ENCODE measurements around the gene MPHOSPH9.

The MPHOSPH9 gene

DNA sequence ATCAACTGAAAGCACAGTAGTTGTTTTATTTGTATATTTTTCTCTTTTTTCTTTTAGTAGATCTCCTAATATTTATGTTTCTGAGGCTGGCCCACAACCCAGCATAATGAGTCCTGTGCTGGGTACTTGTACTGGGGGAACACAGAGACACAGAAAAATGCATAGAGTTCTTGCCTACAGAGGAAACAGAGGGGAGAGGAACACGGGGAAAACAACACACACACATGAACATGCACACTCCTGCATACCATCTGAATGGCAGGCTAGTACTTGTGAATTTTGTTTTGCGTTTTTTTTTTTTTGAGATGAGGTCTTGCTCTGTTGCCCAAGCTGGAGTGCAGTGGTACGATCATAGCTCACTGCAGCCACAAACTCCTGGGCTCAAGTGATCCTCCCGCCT is 103.3 kb downstream of the MPHOSPH9 start:
- no peak for DNase-seq (ENCODE audit: low read depth, low spot score)

GRCh38 chr12:123127182-123127495 is 105.8 kb downstream of the MPHOSPH9 start:
- DNase-seq (ENCODE audit: low read depth, low spot score) = no peak

DNA sequence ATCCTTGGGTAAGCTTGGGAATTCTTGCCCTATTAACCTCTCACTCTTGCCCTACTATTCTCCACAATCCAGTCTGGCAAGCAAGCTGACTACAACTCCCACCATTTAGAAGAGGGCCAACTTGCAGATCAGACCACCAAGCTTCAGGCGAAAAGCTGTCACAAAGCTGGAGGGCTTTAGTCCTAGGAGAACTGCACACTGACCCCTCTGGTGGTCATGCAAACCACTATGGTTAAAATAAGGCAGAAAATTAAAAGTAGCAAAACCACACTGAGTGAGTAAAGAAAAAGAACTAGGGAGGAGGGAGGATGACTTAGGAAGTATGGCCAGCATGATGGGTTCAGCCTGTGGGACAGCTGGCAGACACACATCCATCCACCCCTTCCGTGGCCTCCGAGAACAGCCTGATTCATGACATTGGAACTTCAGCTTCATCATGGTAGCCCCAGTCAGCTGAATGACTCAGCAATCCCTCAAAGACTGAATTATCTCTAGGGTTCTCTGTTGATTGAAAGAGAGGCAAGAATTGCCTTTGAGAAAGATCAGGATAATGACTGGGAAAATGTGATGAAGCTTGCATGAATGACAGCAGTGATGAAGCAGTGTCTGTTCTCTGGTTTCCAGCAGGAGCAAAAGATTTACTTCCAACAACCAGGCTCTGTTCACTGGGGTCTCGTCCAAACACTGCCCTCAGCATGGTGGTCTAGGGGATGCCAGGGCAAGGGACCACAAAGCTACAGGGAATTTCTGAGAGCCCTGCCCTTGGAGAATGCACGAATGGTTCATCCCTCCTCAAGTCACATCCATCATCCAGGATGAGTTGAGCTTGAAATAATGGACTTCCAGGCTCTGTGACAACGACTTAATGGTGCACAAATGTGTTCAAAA is 106.4 kb downstream of the MPHOSPH9 start:
- peak; percentile 95 for DNase-seq (ENCODE audit: low read depth, low spot score)

DNA sequence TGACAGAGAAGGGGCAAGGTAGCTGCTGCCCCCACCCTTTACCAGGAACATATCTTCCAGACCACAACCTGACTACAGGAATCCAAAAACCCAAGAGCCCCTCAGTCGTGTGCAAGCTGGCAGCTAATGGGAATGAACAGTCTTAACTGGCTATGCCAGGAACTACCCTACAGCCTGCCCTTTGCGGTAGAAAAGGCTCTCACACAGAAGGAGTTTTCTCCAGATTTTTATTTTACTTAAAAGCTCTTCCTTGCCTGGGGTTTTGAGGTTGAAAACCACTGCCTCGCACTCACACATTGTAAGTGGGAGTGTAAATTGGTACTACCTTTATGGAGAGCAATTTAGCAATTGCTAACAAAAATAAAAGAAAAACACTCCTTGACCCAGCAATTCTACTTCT is 110.3 kb downstream of the MPHOSPH9 start:
- DNase-seq (ENCODE audit: low read depth, low spot score) = no peak

DNA sequence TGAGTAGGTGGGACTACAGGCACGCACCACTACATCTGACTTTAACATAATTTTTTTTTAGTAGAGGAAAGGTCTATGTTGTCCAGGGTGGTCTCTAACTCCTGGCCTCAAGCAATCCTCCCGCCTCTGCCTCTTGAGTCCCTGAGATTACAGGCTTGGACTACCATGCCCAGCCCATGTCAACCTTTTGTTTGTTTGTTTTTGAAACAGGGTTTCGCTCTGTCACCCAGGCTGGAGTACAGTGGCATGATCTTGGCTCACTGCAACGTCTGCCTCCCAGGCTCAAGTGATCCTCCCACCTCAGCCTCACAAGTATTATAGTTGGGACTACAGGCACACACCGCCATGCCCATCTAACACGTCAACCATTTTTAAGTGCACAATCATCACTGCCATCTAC is 111.3 kb downstream of the MPHOSPH9 start:
- DNase-seq (ENCODE audit: low read depth, low spot score) = no peak

- no peak for DNase-seq (ENCODE audit: low read depth, low spot score)
These were observed 112.3 kb downstream of the MPHOSPH9 start for GRCh38 chr12:123120452-123121166.

DNA sequence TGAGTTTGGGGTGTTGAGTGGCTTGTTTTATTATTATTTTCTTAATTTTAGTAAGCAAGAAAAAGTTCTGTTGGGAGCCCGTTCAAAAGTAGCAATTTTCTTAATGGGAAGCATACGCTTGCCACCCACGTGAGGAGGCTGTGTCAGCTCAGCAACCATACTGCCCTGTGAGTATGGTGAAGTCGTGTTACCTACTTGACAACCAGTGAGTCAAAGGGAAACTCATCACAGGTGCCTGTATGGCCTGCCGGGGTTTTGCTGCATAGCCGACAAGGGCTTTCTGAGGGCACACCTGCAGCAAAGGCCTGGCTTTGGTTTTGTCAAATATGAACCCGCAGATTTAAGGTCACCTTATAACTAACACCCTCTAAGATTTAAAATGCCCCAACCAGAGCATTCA is 113.1 kb downstream of the MPHOSPH9 start:
- DNase-seq (ENCODE audit: low read depth, low spot score) = no peak

GRCh38 chr12:123118497-123118896 is 114.4 kb downstream of the MPHOSPH9 start:
- no peak for DNase-seq (ENCODE audit: low read depth, low spot score)

DNA sequence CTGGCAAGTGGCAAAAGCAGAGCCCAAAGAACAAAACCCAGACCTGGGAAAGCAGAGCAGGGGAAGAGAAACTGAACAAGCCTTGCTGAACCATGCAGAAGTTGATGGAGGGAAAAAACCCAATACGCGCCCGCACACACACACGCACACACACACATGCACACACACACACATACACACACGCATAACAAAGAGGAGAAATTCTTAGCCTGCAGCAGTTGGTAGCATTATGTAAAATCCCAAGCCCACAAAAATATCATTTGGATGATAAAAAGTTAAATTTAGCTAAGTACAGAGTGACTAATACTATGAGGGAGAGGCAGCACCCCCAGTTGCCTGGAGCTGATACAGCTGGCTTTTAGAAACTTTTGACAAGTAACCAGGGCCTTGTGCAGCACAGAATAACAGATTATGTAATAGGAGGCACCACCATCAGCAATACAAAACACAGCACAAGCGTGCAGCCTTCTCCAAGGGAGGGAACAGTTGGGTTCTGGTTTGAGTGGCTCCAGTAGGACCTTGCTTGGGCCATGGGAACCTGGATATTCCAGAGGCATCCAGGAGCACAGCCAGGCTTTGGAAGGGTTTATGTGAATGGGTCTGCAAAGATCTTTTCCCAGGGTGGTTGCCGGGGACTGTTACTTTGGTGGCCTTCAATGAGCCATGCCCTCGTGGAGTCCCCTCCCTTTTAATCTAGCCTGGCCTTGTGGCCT is 117.4 kb downstream of the MPHOSPH9 start:
- DNase-seq (ENCODE audit: low read depth, low spot score) = peak; percentile 83

DNA sequence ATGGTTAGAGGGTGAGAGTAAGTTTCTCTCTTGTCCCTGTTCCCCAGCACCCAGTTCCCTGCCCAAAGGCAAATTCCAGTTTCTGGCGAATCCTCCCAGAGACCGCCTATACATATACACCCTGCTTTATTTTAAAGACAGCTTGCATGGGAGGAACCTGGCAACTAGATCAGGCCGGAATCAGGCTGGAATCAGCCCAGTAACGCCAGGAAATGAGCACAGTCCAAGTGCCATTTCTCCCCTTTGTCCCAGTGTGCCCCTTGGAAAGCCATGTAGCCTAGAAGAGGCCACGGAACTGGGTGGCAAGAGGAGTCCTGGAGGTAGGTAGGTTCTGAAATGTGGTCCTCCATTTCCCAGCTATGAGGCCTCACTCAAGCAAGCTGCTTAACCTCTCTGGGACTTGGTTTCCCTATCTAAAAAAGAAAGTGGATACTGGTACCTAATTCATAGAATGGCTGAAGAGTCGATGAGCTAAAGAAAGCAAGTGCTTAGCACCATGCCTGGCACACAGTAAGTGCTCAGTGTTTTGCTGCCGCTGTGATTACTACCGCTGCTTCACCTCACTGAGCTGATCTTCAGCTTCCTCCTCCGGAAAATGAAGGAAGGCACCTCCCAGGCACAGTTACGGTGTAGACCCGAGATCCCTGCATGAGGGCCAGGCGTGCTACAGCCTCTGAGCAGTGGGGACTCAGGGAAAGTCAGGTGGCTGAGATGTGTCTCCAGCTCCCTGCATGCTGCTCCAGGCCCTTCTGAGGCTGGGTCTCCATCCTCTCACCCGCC is 118.4 kb downstream of the MPHOSPH9 start:
- DNase-seq (ENCODE audit: low read depth, low spot score) = no peak

- peak; percentile 22 for DNase-seq (ENCODE audit: low read depth, low spot score)
These were observed 119.9 kb downstream of the MPHOSPH9 start for GRCh38 chr12:123113026-123113425.

- peak; percentile 86 for DNase-seq (ENCODE audit: low read depth, low spot score)
These were observed 121.3 kb downstream of the MPHOSPH9 start for GRCh38 chr12:123111498-123112165.

- peak; percentile 64 for DNase-seq (ENCODE audit: low read depth, low spot score)
These were observed 123.6 kb downstream of the MPHOSPH9 start for GRCh38 chr12:123109319-123109772.

DNA sequence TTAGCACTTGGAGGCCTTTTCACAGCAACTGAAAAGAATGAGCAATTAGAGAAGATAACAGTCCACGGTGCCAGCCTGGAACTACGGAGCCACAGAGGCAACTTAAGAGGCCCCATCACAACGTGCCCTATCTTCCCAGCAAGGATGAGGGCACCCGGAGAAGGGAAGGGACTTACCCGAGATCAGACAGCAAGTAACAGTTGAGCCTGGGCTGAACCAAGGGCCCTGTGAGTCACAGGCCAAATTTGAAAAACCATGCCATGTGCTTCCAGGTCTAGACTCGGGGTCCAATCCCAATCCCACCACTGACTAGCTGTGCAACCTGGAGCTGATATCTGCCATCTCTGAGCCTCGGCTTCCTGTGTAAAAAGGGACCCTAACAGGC is 124.3 kb downstream of the MPHOSPH9 start:
- no peak for DNase-seq (ENCODE audit: low read depth, low spot score)

DNA sequence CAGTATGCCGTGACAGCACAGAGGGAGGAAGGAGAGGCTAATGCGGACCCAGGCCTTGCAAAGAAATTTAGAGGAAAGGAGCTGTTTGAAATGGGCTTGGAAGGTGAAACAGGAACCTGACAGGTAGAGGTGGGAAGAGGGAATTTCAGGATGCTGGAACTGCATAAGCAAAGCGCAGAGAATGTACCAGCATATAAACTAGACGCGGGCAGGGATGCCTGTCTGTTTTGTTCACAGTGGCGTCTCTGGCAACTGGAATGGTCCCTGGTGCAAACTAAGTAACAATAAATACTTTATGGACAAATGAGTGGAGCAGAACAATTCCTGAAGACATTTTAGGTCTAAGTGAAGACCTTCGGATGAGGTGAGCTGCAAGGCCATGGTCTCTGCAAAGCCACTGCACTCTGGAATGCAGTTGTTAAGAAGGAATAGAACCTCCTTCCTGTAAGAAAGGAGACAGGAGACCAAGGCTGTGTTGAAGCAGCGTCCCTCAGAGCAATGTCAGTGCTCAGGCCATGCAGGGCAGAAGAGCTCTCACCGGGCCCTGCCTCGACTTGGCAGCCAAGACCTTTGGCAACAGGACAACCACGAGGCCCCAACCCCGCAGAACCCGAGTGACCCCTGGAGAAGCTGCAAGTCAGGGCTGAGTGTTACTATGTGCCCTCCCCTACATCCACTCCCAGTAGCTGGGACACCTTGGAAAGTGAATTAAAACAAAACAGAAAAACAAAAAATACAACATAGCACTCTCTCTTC is 124.8 kb downstream of the MPHOSPH9 start:
- no peak for DNase-seq (ENCODE audit: low read depth, low spot score)

DNA sequence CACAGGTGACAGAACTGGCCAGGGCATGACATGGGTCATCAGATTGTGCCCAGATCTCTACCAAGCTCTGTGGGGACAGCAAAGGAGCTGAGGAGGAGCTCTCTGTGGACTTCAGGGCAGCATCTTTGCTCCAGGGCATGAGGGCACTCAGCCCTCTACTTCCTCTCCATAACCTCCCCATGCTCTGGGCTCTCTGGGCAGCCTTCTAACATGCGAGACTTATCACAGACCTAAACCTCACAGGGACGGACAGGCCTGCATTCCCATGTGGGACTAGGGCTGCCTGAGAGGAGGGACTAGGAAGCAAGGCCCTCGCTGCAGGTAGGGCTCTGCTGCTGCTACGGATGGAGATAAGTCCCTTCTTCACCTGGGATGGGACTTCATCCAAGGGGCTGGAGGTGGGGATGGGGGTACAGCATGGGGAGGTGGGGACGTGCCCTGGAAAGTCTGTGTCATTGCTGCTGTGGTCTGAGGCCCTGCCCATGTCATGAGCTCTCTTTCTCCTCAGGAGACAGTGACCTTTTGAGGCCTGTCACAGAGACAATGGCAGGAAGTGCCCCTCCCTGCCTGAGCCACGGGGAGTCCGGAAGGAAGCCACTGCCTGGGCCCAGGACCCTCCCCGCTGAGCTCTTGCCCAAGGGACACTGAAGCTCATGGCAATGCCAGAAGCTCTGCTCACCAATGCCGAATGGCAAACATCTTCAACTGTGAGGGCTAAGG is 126.1 kb downstream of the MPHOSPH9 start:
- no peak for DNase-seq (ENCODE audit: low read depth, low spot score)

- no peak for DNase-seq (ENCODE audit: low read depth, low spot score)
These were observed 127.6 kb downstream of the MPHOSPH9 start for GRCh38 chr12:123105211-123105826.

DNA sequence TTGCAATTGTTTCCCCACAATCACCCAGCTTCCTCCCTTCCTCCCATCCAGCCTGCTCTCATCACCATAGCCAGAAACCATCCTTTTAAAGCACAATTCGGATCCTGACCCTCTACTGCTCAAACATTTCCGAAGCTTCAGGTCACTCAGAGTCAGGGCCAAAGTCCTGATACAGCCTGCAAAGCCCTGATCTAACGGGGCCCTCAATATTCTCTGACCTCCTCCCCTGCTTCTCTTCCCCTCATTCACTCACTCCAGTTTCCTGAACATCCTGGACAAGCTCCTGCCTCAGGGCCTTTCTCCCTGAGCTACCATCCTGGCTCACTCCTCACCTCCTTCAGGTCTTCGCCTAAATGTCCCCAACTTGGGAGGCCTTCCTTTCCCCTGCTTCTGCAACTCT is 128.1 kb downstream of the MPHOSPH9 start:
- no peak for DNase-seq (ENCODE audit: low read depth, low spot score)

Measured in astrocyte of the hippocampus (primary cell).